ENCODE results near the gene RAD21L1. TPM values are rescaled to one million over a fixed set of nuclear protein-coding genes. Genes with fewer than 3 reads are reported as not detected.

The RAD21L1 gene
- total and polyA plus RNA-seq, 10 donors = not detected

DNA sequence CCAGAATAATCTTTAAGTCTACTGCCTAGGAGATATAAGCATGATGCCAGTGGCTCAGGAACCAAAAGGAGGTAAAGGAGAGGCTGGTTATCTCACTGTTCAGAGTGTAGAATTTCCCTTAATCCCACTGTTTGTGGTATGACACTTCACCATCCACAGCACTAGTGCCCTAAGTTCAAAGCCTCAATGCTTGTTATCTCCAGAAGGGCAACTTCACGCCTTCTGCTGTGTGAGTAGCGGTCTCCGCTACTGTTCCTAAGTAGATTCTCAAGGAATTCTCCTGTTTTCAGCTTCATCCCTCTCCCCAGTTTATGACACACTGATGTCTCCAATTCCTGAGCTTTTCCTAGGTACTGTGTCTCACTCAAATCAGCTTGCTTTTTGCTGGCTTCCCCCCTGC, 26.6 kb downstream of the RAD21L1 start:
- no peak for DNase-seq
- TF ChIP-seq POLR2AphosphoS5 (IDR thresholded peaks at IDR 0.05) (no peak), POLR2A (IDR thresholded peaks at IDR 0.05) (no peak)
- TF ChIP-seq, protein P1, sequence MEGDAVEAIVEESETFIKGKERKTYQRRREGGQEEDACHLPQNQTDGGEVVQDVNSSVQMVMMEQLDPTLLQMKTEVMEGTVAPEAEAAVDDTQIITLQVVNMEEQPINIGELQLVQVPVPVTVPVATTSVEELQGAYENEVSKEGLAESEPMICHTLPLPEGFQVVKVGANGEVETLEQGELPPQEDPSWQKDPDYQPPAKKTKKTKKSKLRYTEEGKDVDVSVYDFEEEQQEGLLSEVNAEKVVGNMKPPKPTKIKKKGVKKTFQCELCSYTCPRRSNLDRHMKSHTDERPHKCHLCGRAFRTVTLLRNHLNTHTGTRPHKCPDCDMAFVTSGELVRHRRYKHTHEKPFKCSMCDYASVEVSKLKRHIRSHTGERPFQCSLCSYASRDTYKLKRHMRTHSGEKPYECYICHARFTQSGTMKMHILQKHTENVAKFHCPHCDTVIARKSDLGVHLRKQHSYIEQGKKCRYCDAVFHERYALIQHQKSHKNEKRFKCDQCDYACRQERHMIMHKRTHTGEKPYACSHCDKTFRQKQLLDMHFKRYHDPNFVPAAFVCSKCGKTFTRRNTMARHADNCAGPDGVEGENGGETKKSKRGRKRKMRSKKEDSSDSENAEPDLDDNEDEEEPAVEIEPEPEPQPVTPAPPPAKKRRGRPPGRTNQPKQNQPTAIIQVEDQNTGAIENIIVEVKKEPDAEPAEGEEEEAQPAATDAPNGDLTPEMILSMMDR (IDR thresholded peaks at IDR 0.05 in 8 of 11, conservative IDR thresholded peaks at IDR 0.05 in 3 of 11) = no peak
- no peak overlapping the region for H3K4me3 ChIP-seq

GRCh38 chr20:1254254-1254653, 28.4 kb downstream of the RAD21L1 start:
- TF ChIP-seq, protein P1 (IDR thresholded peaks at IDR 0.05 in 8 of 11, conservative IDR thresholded peaks at IDR 0.05 in 3 of 11) = no peak
- TF ChIP-seq POLR2AphosphoS5 (IDR thresholded peaks at IDR 0.05) (no peak), POLR2A (IDR thresholded peaks at IDR 0.05) (no peak)
- no peak overlapping the region for H3K4me3 ChIP-seq
- DNase-seq = no peak
- no peak overlapping the region for H3K27ac ChIP-seq
- no peaks in the 10 kb centered on the region for H3K4me1 ChIP-seq
- peaks cover 0 to 34% (median 5%) of the 10 kb centered on the region in 7 donors for H3K27me3 ChIP-seq (replicated peaks in 1 of 7)
- intact Hi-C loops (cut with DNase I; ENCODE audit: low total_unique reads) = no loop called here
- WGBS, 5 donors = 43 to 53% (median 50%) methylated on average over 2 of the region's 2 CpGs
- no peaks in the 10 kb centered on the region for H3K36me3 ChIP-seq
- peaks cover 0 to 8% (median 0%) of the 10 kb centered on the region in 8 donors for H3K9me3 ChIP-seq

More for the DNA sequence above, 26.6 kb downstream of the RAD21L1 start:
- H3K9me3 ChIP-seq = peaks cover 0 to 8% (median 0%) of the 10 kb centered on the region in 8 donors
- peaks cover 0 to 33% (median 5%) of the 10 kb centered on the region in 7 donors for H3K27me3 ChIP-seq (replicated peaks in 1 of 7)
- WGBS, 5 donors = 73 to 96% (median 91%) methylated on average over 3 of the region's 3 CpGs
- intact Hi-C loops (cut with DNase I; ENCODE audit: low total_unique reads) = no loop called here
- no peaks in the 10 kb centered on the region for H3K4me1 ChIP-seq
- H3K27ac ChIP-seq = no peak overlapping the region
- no peaks in the 10 kb centered on the region for H3K36me3 ChIP-seq

DNA sequence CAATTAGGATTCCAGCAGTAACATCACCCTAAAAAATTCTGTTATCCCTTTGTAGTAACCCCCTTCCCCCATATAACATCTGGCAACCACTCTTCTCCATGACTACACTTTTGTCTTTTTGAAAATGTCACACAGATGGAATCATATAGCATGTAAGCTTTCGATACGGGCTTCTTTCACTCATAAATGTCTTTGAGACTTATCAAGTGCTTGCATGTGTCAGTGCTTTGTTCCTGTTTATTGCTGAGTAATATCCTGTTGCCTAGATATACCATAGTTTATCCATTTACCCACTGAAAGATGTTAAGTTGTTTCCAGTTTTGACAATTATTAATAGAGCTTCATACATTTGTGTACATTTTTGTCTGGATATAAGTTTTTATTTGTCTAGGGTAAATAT, 29.8 kb downstream of the RAD21L1 start:
- intact Hi-C loops (cut with DNase I; ENCODE audit: low total_unique reads) = no loop called here
- TF ChIP-seq POLR2AphosphoS5 (IDR thresholded peaks at IDR 0.05) (no peak), POLR2A (IDR thresholded peaks at IDR 0.05) (no peak)
- TF ChIP-seq, protein P1 (IDR thresholded peaks at IDR 0.05 in 8 of 11, conservative IDR thresholded peaks at IDR 0.05 in 3 of 11) = no peak
- Histone ChIP-seq H3K27me3 (replicated peaks in 1 of 7) (peaks cover 0 to 38% (median 5%) of the 10 kb centered on the region in 7 donors), H3K27ac (no peak overlapping the region), H3K4me1 (no peaks in the 10 kb centered on the region), H3K4me3 (no peak overlapping the region), H3K36me3 (no peaks in the 10 kb centered on the region), H3K9me3 (peaks cover 0 to 6% (median 0%) of the 10 kb centered on the region in 8 donors)
- DNase-seq = no peak
- WGBS, 5 donors = 52 to 81% (median 59%) methylated on average over 2 of the region's 2 CpGs

- Histone ChIP-seq H3K27ac (no peak overlapping the region), H3K27me3 (replicated peaks in 1 of 7) (peaks cover 0 to 31% (median 0%) of the 10 kb centered on the region in 7 donors), H3K36me3 (no peaks in the 10 kb centered on the region), H3K4me3 (no peak overlapping the region), H3K4me1 (peaks cover 0 to 27% (median 18%) of the 10 kb centered on the region in 6 donors), H3K9me3 (peaks cover 0 to 8% (median 0%) of the 10 kb centered on the region in 8 donors)
- no peak for DNase-seq
- TF ChIP-seq POLR2A (IDR thresholded peaks at IDR 0.05) = no peak
- TF ChIP-seq, protein P1 (IDR thresholded peaks at IDR 0.05 in 8 of 11, conservative IDR thresholded peaks at IDR 0.05 in 3 of 11) = no peak
- TF ChIP-seq POLR2AphosphoS5 (IDR thresholded peaks at IDR 0.05) = no peak
- intact Hi-C loops (cut with DNase I; ENCODE audit: low total_unique reads) = no loop called here
- 87 to 94% (median 88%) methylated on average over 1 of the region's 1 CpG for WGBS, 5 donors
These were observed 38.0 kb downstream of the RAD21L1 start for GRCh38 chr20:1263853-1264252.

Data from spleen (tissue), 11 donors.